Gastroesophageal sphincter (tissue), 4 donors: ENCODE measurements around the gene CCNL1. TPM values are rescaled to one million over a fixed set of nuclear protein-coding genes. Genes with fewer than 3 reads are reported as not detected.
"Not testable (repeated sequence)": the region's sequence is repeated elsewhere in the genome, so short reads cannot be mapped to it uniquely, and the experiment has no call there.

ENCODE experiments used
- ATAC-seq: fragments of 150-250 bp; one replicate; pipeline ENCODE4 v1.9.1; 2016; ENCODE audit warnings: mild to moderate bottlenecking, moderate library complexity
- H3K27ac ChIP-seq, 4 donors: fragments of 200-600 bp; sonication (generic) in 3 of 4; 1 replicate in 3 of 4; 2 replicates in 1 of 4; pipeline ENCODE4 v1.5.1; 2016 to 2019
- H3K27me3 ChIP-seq: fragments of 200-600 bp; sonication (generic); one replicate; pipeline ENCODE4 v1.5.1; 2019
- H3K36me3 ChIP-seq, 2 donors: fragments of 200-600 bp; sonication (generic); one replicate each; pipeline ENCODE4 v1.5.1; 2019; ENCODE audit warnings: control low read depth in 1 of 2
- H3K4me1 ChIP-seq, 3 donors: fragments of 200-600 bp; sonication (generic); 1 replicate in 2 of 3; 2 replicates in 1 of 3; pipeline ENCODE4 v1.5.1; 2016 to 2019; ENCODE audit warnings: control low read depth in 2 of 3
- H3K4me3 ChIP-seq, 2 donors: fragments of 200-600 bp; sonication (generic); one replicate each; pipeline ENCODE4 v1.5.1; 2019; ENCODE audit warnings: mild to moderate bottlenecking in 1 of 2, moderate library complexity in 1 of 2
- H3K9me3 ChIP-seq, 3 donors: fragments of 200-600 bp; sonication (generic); one replicate each; pipeline ENCODE4 v1.5.1; 2017 to 2019; ENCODE audit warnings: control low read depth in 2 of 3
- CTCF ChIP-seq, 4 experiments: fragments of 200-600 bp in 2 of 4; fragments of 450-650 bp in 2 of 4; sonication (generic) in 1 of 4; IDR thresholded peaks; one replicate each; pipeline ENCODE4 v1.5.1; 2017 to 2019; ENCODE audit warnings: antibody characterized with exemption in 4 of 4, mild to moderate bottlenecking in 2 of 4, moderate library complexity in 2 of 4
- EP300 ChIP-seq: sonication (generic); formaldehyde crosslinking; IDR thresholded peaks from one replicate; pipeline ENCODE4 v1.6.1; 2017; ENCODE audit warnings: antibody characterized with exemption, mild to moderate bottlenecking
- POLR2A ChIP-seq, 2 donors: fragments of 450-650 bp; IDR thresholded peaks; one replicate each; pipeline ENCODE4 v1.6.1; 2017; ENCODE audit warnings: antibody characterized with exemption in 2 of 2, mild to moderate bottlenecking in 2 of 2, moderate library complexity in 1 of 2
- POLR2AphosphoS5 ChIP-seq: sonication (generic); formaldehyde crosslinking; IDR thresholded peaks from one replicate; pipeline ENCODE4 v1.6.1; 2017; ENCODE audit warnings: antibody characterized with exemption
- WGBS, 2 donors: methylation state at CpG; one replicate each; pipeline ENCODE4 v1.1.5; 2018; ENCODE audit warnings: low coverage in 1 of 2; 5-methylcytosine and 5-hydroxymethylcytosine counted together
- total RNA-seq, 4 donors: library from RNA; depleted of rRNA; stranded (reverse); fragments of >200 nt; gene quantifications; one replicate each; pipeline ENCODE4 v1.1.0, GENCODE V29; 2016

CCNL1 gene
- total RNA-seq, 4 donors from 2014 or later = 32.7 to 211 (median 92.6) TPM

- peaks cover 0 to 24% (median 0%) of the 10 kb centered on the region in 3 donors for H3K4me1 ChIP-seq
- 73 to 87% methylated on average over 3 to 4 of the region's 7 CpGs for WGBS, 2 donors
- H3K4me3 ChIP-seq = no peak overlapping the region
- TF ChIP-seq POLR2A (IDR thresholded peaks at IDR 0.05) = no peak
- TF ChIP-seq CTCF (IDR thresholded peaks at IDR 0.05) = no peak
- no peak for TF ChIP-seq POLR2AphosphoS5
- TF ChIP-seq EP300 = no peak
- no peaks in the 10 kb centered on the region for H3K36me3 ChIP-seq
- no peaks in the 10 kb centered on the region for H3K9me3 ChIP-seq
- ATAC-seq = no peak
- H3K27me3 ChIP-seq = no peaks in the 10 kb centered on the region
- H3K27ac ChIP-seq = no peak overlapping the region
Measured at GRCh38 chr3:157104928-157105652, 54.9 kb downstream of the CCNL1 start.

GRCh38 chr3:157104521-157104920 is 55.4 kb downstream of the CCNL1 start:
- no peaks in the 10 kb centered on the region for H3K9me3 ChIP-seq
- H3K27me3 ChIP-seq = no peaks in the 10 kb centered on the region
- H3K36me3 ChIP-seq = no peaks in the 10 kb centered on the region
- 37 to 38% methylated on average over 3 to 4 of the region's 4 CpGs for WGBS, 2 donors
- no peak overlapping the region for H3K4me3 ChIP-seq
- no peak overlapping the region for H3K27ac ChIP-seq
- H3K4me1 ChIP-seq = peaks cover 0 to 24% (median 2%) of the 10 kb centered on the region in 3 donors
- no peak for ATAC-seq
- TF ChIP-seq EP300 (no peak), CTCF (IDR thresholded peaks at IDR 0.05) (no peak), POLR2A (IDR thresholded peaks at IDR 0.05) (no peak), POLR2AphosphoS5 (no peak)

GRCh38 chr3:157103860-157104259 is 56.1 kb downstream of the CCNL1 start:
- WGBS, 2 donors = 65 to 92% methylated on average over 2 of the region's 2 CpGs

GRCh38 chr3:157103280-157103679 is 56.7 kb downstream of the CCNL1 start:
- H3K9me3 ChIP-seq = no peaks in the 10 kb centered on the region

More at GRCh38 chr3:157103860-157104259, 56.1 kb downstream of the CCNL1 start:
- Histone ChIP-seq H3K27ac (no peak overlapping the region), H3K9me3 (no peaks in the 10 kb centered on the region), H3K4me3 (no peak overlapping the region), H3K4me1 (peaks cover 0 to 30% (median 4%) of the 10 kb centered on the region in 3 donors), H3K36me3 (no peaks in the 10 kb centered on the region), H3K27me3 (no peaks in the 10 kb centered on the region)
- TF ChIP-seq POLR2AphosphoS5 (no peak), CTCF (IDR thresholded peaks at IDR 0.05) (no peak), EP300 (no peak), POLR2A (IDR thresholded peaks at IDR 0.05) (no peak)
- ATAC-seq = no peak

GRCh38 chr3:157102595-157102994 is 57.4 kb downstream of the CCNL1 start:
- not testable (repeated sequence) for H3K4me3 ChIP-seq, H3K9me3 ChIP-seq, ATAC-seq, H3K36me3 ChIP-seq, H3K27me3 ChIP-seq, H3K27ac ChIP-seq
- H3K4me1 ChIP-seq = peaks cover 0 to 28% (median 4%) of the 10 kb centered on the region in 3 donors
- 88 to 100% methylated on average over 1 of the region's 1 CpG for WGBS, 2 donors

More at GRCh38 chr3:157103280-157103679, 56.7 kb downstream of the CCNL1 start:
- no peak for ATAC-seq
- no peaks in the 10 kb centered on the region for H3K36me3 ChIP-seq
- H3K27ac ChIP-seq = no peak overlapping the region
- TF ChIP-seq CTCF (IDR thresholded peaks at IDR 0.05) = no peak
- no peak for TF ChIP-seq POLR2AphosphoS5
- no peak for TF ChIP-seq POLR2A (IDR thresholded peaks at IDR 0.05)
- TF ChIP-seq EP300 = no peak
- 74 to 100% methylated on average over 2 of the region's 2 CpGs for WGBS, 2 donors
- no peak overlapping the region for H3K4me3 ChIP-seq
- no peaks in the 10 kb centered on the region for H3K27me3 ChIP-seq
- peaks cover 0 to 32% (median 4%) of the 10 kb centered on the region in 3 donors for H3K4me1 ChIP-seq
